HG03066 (cell line): ENCODE results near the gene JHY.

ENCODE experiments used
- ATAC-seq: cut with Tn5 transposase; IDR thresholded peaks from one replicate; pipeline ENCODE4 v1.9.1; 2021; ENCODE audit warnings: low read depth; ENCODE audit not compliant: unreplicated experiment

Gene JHY

GRCh38 chr11:122933416-122933815, 50.9 kb downstream of the JHY start:
- ATAC-seq = no peak

DNA sequence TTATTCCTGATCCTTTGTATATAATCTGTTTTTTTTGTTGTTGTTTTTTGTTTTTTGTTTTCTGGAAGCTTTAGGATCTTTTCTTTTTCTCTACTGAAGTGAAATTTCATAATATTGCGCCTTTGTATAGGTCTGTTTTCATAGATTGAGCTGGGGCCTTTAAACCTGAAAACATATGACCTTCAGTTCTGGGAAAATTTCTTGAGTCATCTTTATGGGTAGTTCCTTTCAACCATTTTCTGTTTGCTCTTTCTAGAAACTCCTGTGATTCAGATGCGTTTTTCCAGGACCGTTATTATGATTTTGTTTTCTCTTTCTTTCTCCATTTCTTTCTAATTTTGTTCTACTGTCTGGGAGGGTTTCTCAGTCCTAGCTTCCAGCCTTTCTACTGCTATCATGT, 55.4 kb downstream of the JHY start:
- no peak for ATAC-seq

- no peak for ATAC-seq
Observed at GRCh38 chr11:122938557-122938956, 56.0 kb downstream of the JHY start.

GRCh38 chr11:122951211-122951610, 68.7 kb downstream of the JHY start:
- ATAC-seq = no peak

DNA sequence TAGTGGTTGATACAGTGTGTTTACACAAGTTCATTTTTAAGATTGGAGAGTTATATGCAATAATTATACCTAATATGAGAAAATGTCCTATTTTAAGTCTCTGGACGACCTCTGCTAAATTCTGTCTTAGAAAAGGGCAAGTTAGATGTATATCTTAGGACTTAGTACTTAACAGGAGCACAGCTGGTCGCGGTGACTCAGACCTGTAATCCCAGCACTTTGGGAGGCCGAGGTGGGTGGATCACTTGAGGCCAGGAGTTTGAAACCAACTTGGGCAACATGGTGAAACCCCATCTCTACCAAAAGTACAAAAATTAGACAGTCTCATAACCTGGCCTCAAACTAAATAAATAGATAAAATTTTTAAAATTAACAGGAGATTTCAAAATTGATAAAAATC, 71.9 kb downstream of the JHY start:
- ATAC-seq = no peak

DNA sequence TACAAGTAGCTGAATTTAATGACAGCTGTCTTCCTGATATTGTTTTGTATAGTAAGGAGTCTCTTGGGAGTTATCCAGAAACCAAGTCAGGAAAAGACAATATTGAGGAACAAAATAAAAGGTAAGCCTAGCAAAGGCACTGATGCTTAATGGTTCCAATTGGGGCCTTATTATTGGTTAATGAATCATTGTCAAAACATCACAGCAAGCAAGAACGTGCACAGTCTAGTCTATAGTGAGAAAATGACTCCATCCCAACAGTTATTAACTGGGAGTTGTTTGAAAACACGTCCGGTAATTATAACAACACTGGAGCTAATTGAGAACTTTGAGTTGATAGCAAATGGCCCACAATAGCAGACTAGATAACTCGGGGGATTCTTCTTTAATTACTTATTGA, 81.4 kb downstream of the JHY start:
- no peak for ATAC-seq

DNA sequence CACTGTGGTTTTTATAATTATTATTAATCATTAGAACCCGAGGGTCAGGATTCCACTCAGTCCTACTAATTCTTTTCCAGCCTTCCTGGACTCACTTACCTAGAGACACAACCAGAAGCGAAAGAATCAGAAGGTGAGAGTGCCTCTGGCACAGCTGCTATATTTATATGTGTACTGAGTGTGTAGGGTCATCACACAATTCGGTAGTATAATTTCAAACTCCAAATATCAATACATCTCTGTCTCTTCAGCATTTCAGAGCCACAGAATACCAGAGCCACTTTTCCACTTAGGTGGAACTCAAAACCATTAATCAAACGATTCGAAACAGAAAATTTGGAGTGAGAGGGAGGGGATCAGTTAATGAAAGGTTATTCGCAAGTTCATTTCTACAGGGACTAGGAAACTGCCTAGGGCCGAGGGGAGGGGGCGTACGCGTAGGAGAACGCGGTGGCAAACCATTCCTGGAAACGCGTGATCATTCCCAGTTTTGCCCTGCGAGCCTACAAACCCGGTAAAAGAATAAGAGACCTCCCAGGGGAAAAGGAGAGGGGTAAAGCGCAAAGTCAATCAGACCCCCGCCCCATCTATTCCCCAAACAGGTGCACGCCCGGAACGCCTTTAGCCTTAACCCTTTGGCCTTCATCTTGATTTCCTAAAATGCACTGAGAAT, 93.6 kb downstream of the JHY start:
- ATAC-seq = no peak

DNA sequence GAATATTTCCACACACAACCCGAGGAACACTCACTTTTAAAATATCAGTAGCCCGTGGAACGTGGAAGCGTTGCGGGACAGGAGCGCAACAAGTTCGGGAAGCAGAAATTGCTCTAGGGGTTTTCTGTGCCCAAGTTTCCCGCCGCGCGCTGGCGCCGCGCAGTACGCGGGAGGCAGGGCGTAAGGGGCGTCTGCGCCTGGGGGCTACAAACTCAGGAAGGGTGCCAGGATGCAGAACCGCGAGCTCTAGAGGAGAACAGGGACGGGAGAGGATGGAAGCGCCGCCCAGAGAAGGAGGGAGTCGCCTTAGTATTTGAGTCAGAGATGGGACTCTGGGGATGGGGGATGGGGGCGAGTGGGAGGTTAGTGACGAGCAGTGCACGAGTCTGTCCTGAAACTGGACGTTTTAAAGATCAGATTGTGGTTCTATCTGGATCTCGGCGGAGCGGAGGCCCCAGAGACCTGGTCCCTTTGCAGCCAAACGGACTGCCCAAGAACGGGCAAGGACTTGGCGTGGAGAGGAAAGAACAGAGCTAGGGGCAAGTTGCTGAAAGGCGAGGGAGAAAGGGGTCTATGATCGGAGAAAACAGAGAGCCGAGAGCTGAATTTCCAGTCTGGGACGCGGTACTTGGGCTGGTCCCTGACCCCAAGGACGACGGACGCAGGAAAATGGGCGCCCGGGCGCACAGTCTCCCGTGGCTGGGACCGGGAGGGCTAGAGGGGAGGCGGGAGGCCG, 94.3 kb downstream of the JHY start:
- ATAC-seq = no peak

- ATAC-seq = no peak
Observed at GRCh38 chr11:122977470-122978298, 95.1 kb downstream of the JHY start.

GRCh38 chr11:122978299-122978620, 95.7 kb downstream of the JHY start:
- ATAC-seq = no peak

DNA sequence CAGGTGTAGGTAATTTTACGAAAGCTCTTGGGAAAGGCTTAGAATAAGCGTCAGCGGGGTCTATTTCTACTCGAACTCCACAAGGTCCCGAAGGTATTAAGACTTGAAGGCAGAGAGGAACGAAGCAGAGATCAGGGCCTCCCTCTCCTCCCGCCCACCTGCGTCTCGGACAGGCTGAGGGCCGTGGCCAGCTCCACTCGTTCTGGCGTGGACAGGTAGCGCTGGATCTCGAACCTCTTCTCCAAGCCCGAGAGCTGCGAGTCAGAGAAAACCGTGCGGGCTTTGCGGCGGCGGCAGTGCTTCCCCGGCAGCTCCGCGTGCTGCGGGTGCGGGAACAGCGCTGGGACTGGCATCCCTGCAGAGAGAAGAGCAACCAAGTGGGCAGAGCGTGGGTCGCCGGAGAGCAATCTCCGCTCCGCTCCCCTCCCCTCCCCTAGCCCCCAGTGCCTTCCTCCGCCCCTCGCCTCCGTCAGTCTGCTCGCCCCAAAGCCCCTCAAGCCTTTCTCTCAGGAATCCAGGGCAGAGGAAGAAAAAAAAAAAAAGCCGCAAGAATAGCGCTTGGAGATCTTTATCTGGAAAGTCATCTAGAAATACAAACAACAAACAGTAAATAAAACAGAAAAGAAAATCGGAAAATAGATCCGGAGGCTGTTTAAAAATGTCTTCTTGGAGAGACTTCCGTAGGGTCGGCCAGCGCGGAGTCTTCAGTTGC, 96.7 kb downstream of the JHY start:
- ATAC-seq = no peak

- no peak for ATAC-seq
Observed at GRCh38 chr11:122979815-122980595, 97.4 kb downstream of the JHY start.

- no peak for ATAC-seq
Observed at GRCh38 chr11:122981388-122982264, 99.1 kb downstream of the JHY start, which contains the start of gene BSX. BSX (minus strand) TSS chr11:122981834; CDS start chr11:122981671, 163 bp downstream.

GRCh38 chr11:122983438-122984185, 101.1 kb downstream of the JHY start:
- ATAC-seq = no peak

- no peak for ATAC-seq
Observed at GRCh38 chr11:122984186-122985011, 101.8 kb downstream of the JHY start.

DNA sequence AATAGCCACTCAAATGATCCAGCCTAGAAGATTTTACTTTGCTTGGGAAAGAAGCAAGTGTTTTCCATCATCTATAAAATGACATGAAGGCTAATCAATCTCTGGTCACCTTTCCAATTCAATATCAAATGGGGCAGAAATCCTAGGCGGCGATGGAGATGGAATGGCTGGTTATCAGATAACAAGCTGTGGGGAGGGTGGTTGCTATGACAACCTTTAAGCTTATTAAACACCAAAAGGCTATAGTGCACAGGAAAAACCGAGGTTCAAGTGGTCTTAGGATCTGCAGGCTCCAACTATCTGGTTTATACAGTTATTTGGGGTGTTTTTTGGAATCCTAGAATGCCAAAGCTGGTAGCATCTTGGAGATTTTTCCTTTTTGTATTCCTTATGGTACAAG, 113.0 kb downstream of the JHY start:
- ATAC-seq = no peak

- ATAC-seq = no peak
Observed at GRCh38 chr11:122998727-122999366, 116.3 kb downstream of the JHY start.
